Gastrocnemius medialis (tissue), 4 donors: Measurements from ENCODE around the gene SPATA31E1. TPM values are rescaled to one million over a fixed set of nuclear protein-coding genes. Genes with fewer than 3 reads are reported as not detected.
"Not testable (repeated sequence)": the region's sequence is repeated elsewhere in the genome, so short reads cannot be mapped to it uniquely, and the experiment has no call there.

Source experiments
- ATAC-seq, 2 donors: fragments of 150-250 bp; one replicate each; pipeline ENCODE4 v1.9.1; 2016
- DNase-seq, 2 donors: peaks; one replicate each; pipeline ENCODE4 v3.0.0-alpha.2; 2019
- H3K27ac ChIP-seq, 4 donors: fragments of 200-600 bp; sonication (generic); 1 replicate in 1 of 4; 2 replicates in 3 of 4; pipeline ENCODE4 v1.5.1; 2016 to 2018; ENCODE audit warnings: mild to moderate bottlenecking in 2 of 4, moderate library complexity in 1 of 4
- H3K27me3 ChIP-seq, 3 donors: fragments of 200-600 bp; sonication (generic) in 2 of 3; 1 replicate in 1 of 3; 2 replicates in 2 of 3; pipeline versions ENCODE4 v1.5.1 to v1.6.0; 2016 to 2019; ENCODE audit warnings: mild to moderate bottlenecking in 1 of 3, moderate library complexity in 1 of 3
- H3K36me3 ChIP-seq, 2 donors: fragments of 200-600 bp; sonication (generic) in 1 of 2; one replicate each; pipeline ENCODE4 v1.5.1; 2017 to 2018
- H3K4me1 ChIP-seq, 2 donors: fragments of 200-600 bp; sonication (generic) in 1 of 2; one replicate each; pipeline ENCODE4 v1.5.1; 2016 to 2017; ENCODE audit warnings: mild to moderate bottlenecking in 2 of 2
- H3K4me3 ChIP-seq, 4 donors: fragments of 200-600 bp; sonication (generic) in 3 of 4; 1 replicate in 1 of 4; 2 replicates in 3 of 4; pipeline ENCODE4 v1.5.1; 2016 to 2019; ENCODE audit warnings: mild to moderate bottlenecking in 2 of 4
- H3K9me3 ChIP-seq, 3 donors: fragments of 200-600 bp; sonication (generic) in 2 of 3; 1 replicate in 1 of 3; 2 replicates in 2 of 3; pipeline ENCODE4 v1.5.1; 2016 to 2019
- POLR2A ChIP-seq, 2 donors: fragments of 450-650 bp; IDR thresholded peaks; one replicate each; pipeline ENCODE4 v1.6.1; 2017; ENCODE audit warnings: antibody characterized with exemption in 2 of 2, mild to moderate bottlenecking in 2 of 2, moderate library complexity in 2 of 2
- in situ Hi-C, 4 donors: fragments of 200-750 bp; cut with MboI; loops; one replicate each; pipeline versions ENCODE4 v1.15.0 to v1.8.0; 2017; ENCODE audit warnings: low sequenced_read_pairs in 4 of 4
- intact Hi-C: fragments of 100-400 bp; cut with DNase I; formaldehyde crosslinking; loops from one replicate; pipeline ENCODE4 v1.15.1; 2023; ENCODE audit warnings: low total_unique reads
- total RNA-seq, 4 donors: library from RNA; depleted of rRNA; stranded (reverse); fragments of >200 nt; gene quantifications; one replicate each; pipeline versions ENCODE4 v1.1.0 to v1.2.3, GENCODE V29; 2016
- TF ChIP-seq, protein P1 (sequence below), 5 experiments: fragments of 450-650 bp in 3 of 5; fragments of 200-600 bp in 2 of 5; sonication (generic) in 2 of 5; IDR thresholded peaks in 4 of 5; conservative IDR thresholded peaks in 1 of 5; 1 replicate in 4 of 5; 2 replicates in 1 of 5; pipeline ENCODE4 v1.5.1; 2016 to 2019; ENCODE audit warnings: antibody characterized with exemption in 5 of 5, mild to moderate bottlenecking in 3 of 5, moderate library complexity in 3 of 5

Gene SPATA31E1
- total RNA-seq, 4 donors from 2014 or later: not detected

- no peaks in the 10 kb centered on the region for H3K27me3 ChIP-seq
- intact Hi-C loops: no loop called here
- no peaks in the 10 kb centered on the region for H3K9me3 ChIP-seq
- DNase-seq: no peak
- H3K4me3 ChIP-seq: no peak overlapping the region
- no peaks in the 10 kb centered on the region for H3K36me3 ChIP-seq
- no peak overlapping the region for H3K27ac ChIP-seq
- ATAC-seq: no peak
- TF ChIP-seq, protein P1, sequence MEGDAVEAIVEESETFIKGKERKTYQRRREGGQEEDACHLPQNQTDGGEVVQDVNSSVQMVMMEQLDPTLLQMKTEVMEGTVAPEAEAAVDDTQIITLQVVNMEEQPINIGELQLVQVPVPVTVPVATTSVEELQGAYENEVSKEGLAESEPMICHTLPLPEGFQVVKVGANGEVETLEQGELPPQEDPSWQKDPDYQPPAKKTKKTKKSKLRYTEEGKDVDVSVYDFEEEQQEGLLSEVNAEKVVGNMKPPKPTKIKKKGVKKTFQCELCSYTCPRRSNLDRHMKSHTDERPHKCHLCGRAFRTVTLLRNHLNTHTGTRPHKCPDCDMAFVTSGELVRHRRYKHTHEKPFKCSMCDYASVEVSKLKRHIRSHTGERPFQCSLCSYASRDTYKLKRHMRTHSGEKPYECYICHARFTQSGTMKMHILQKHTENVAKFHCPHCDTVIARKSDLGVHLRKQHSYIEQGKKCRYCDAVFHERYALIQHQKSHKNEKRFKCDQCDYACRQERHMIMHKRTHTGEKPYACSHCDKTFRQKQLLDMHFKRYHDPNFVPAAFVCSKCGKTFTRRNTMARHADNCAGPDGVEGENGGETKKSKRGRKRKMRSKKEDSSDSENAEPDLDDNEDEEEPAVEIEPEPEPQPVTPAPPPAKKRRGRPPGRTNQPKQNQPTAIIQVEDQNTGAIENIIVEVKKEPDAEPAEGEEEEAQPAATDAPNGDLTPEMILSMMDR (IDR thresholded peaks at IDR 0.05 in 4 of 5, conservative IDR thresholded peaks at IDR 0.05 in 1 of 5): no peak
- no peak for TF ChIP-seq POLR2A (IDR thresholded peaks at IDR 0.05)
- in situ Hi-C loops: no loop called here
- no peaks in the 10 kb centered on the region for H3K4me1 ChIP-seq
These were observed 10.3 kb downstream of the SPATA31E1 start for GRCh38 chr9:87892956-87893355.

- in situ Hi-C loops: no loop called here
- TF ChIP-seq, protein P1 (IDR thresholded peaks at IDR 0.05 in 4 of 5, conservative IDR thresholded peaks at IDR 0.05 in 1 of 5): no peak
- no peak for TF ChIP-seq POLR2A (IDR thresholded peaks at IDR 0.05)
These were observed 12.4 kb downstream of the SPATA31E1 start for GRCh38 chr9:87894998-87895625.

DNA sequence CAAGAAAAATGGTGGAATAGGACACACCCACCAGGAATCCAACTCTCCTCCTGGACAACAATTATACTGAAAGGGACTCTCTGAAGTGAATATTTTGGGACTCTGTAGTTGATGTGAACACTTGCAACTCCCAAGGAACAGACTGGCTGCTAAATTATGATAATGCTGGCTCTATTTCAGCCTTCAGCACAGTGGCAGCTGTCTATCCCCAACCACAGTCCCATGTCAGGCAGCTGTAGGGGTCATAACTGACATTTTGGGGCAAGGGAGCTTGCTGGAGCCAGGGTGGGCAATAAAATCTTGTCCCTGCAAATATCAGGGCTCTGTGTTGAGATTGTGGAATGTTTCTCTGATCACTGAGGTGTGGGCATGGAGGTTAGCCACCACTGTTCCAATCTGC lies 14.2 kb downstream of the SPATA31E1 start:
- in situ Hi-C loops: no loop called here
- Histone ChIP-seq H3K4me3 (no peak overlapping the region), H3K27ac (no peak overlapping the region), H3K27me3 (no peaks in the 10 kb centered on the region), H3K4me1 (no peaks in the 10 kb centered on the region), H3K9me3 (no peaks in the 10 kb centered on the region), H3K36me3 (no peaks in the 10 kb centered on the region)
- TF ChIP-seq, protein P1 (IDR thresholded peaks at IDR 0.05 in 4 of 5, conservative IDR thresholded peaks at IDR 0.05 in 1 of 5): no peak
- no peak for TF ChIP-seq POLR2A (IDR thresholded peaks at IDR 0.05)
- intact Hi-C loops: no loop called here
- ATAC-seq (no peak), DNase-seq (no peak)

More at GRCh38 chr9:87894998-87895625, 12.4 kb downstream of the SPATA31E1 start:
- H3K27ac ChIP-seq: no peak overlapping the region
- ATAC-seq (no peak), DNase-seq (no peak)
- H3K27me3 ChIP-seq: no peaks in the 10 kb centered on the region
- H3K36me3 ChIP-seq: no peaks in the 10 kb centered on the region
- intact Hi-C loops: no loop called here
- H3K9me3 ChIP-seq: no peaks in the 10 kb centered on the region
- no peaks in the 10 kb centered on the region for H3K4me1 ChIP-seq
- no peak overlapping the region for H3K4me3 ChIP-seq

- DNase-seq (no peak), ATAC-seq (no peak)
- no peak for TF ChIP-seq POLR2A (IDR thresholded peaks at IDR 0.05)
- TF ChIP-seq, protein P1 (IDR thresholded peaks at IDR 0.05 in 4 of 5, conservative IDR thresholded peaks at IDR 0.05 in 1 of 5): no peak
- in situ Hi-C loops: no loop called here
- intact Hi-C loops: no loop called here
- Histone ChIP-seq H3K27ac (no peak overlapping the region), H3K36me3 (no peaks in the 10 kb centered on the region), H3K9me3 (no peaks in the 10 kb centered on the region), H3K27me3 (no peaks in the 10 kb centered on the region), H3K4me1 (no peaks in the 10 kb centered on the region), H3K4me3 (no peak overlapping the region)
These were observed 15.5 kb downstream of the SPATA31E1 start for GRCh38 chr9:87898151-87898550.

DNA sequence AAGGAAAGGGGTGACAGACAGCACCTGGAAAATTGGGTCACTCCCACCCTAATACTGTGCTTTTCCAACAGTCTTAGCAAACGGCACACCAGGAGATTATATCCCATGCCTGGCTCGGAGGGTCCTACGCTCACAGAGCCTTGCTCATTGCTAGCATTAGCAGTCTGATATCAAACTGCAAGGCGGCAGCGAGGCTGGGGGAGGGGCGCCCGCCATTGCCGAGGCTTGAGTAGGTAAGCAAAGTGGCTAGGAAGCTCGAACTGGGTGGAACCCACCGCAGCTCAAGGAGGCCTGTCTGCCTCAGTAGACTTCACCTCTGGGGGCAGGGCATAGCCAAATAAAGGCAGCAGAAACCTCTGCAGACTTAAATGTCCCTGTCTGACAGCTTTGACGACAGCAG lies 19.7 kb downstream of the SPATA31E1 start:
- H3K27me3 ChIP-seq, H3K27ac ChIP-seq, H3K4me3 ChIP-seq, H3K4me1 ChIP-seq, H3K36me3 ChIP-seq, intact Hi-C loops, ATAC-seq, in situ Hi-C loops, DNase-seq, H3K9me3 ChIP-seq: not testable (repeated sequence)
